Hematopoietic multipotent progenitor cell treated with erythropoietin and hydrocortisone succinate and interleukin-3 and kit ligand, for 4 days (in vitro differentiated cells): Measurements from ENCODE around the gene SLC24A3.
A peak's percentile ranks its signal among the peaks of the same experiment; 100 is the strongest.

Experiments
- DNase-seq: peaks from one replicate; pipeline ENCODE4 v3.0.0-alpha.2; 2015

SLC24A3 gene

DNA sequence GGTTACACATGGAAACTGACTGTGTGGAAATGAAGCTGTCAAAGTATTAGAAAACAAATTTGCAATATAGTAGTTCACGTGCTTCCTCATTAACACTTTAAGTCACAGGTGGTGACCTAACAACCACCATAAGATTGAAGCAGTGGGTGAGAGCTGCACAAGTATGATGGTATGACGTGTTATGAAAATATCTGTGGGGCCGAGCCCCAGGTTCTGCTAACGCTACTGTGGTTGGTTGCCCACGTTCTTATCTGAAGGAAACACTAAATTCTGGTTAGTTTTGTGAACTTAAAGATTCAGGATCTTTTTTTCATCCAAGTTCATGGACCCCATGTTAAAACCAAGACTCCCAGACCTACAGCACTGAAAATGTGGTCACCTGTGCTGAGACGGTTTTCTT lies 302.6 kb downstream of the SLC24A3 start:
- peak; percentile 91 for DNase-seq

DNA sequence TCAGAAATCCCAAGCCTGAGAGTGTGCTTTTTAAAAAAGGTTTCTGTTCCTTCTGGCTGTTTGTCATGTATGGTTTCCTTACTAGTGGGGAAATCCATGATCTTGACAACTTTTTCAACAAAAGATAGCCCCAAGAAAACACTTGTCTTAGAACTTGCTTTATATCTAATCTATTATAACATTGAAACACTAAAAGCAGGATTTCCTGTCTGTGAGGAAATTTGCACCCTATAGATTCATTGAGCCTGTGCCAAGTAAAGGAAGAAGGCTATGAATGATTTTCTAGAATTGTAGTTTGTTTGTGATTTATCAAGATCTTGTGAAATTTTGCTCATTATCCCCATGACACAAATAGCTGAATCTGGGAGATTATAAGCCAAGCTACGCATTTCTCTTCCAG lies 307.0 kb downstream of the SLC24A3 start:
- DNase-seq, result peak; percentile 28

DNA sequence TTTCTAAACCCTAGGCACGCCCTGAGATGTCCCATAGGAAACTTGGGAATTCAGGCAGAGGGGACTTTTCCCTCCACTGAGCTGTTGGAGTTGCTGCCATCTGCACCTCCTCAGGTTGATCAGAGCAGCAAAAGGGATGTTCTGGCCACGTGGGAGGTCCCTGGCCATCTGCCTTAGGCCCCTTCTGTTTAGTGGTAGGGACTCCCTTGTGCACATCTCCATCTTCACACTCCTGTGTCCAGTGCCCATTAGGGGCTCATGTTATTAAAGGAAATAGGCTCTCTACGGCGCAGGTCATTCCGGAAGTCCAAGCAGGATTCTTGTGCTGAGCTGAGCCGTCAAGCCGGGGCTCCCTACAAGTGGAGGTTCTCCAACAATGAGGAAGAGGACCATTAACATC lies 307.8 kb downstream of the SLC24A3 start:
- no peak for DNase-seq

DNA sequence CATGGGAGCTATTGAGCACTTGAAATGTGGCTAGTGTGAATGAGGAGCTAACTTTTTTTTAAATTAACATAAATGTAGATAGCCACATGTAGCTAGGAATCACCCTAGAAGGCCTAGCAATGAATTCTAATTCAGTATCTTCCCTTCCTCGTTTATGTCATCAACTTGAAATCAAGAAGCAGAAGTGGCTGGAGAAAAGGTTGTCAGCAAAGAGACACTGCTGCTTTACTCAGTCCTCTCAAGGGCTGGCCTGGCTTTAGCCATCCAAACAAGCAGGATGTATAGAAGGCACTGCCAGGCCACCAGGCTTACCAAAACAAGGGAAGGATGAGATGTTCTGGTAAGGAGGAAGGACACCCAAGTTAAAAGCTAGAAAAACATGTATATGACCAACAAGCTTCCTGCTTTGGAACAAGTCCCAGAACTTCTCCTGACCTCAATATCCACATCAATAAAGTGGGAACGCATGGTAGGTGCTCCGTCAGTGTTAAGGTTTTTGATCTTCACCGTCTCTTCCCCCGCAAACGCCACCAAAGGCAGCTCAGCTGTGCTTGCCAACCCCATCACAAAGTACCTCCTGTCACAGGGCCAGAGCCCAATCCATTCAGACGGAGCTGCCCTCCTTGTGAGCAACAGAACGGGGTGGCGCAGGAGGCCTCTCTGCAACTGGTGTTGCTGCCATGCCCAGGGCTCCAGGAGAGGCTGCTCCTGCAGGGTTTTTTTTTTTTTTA lies 309.8 kb downstream of the SLC24A3 start:
- DNase-seq, result peak; percentile 16

DNA sequence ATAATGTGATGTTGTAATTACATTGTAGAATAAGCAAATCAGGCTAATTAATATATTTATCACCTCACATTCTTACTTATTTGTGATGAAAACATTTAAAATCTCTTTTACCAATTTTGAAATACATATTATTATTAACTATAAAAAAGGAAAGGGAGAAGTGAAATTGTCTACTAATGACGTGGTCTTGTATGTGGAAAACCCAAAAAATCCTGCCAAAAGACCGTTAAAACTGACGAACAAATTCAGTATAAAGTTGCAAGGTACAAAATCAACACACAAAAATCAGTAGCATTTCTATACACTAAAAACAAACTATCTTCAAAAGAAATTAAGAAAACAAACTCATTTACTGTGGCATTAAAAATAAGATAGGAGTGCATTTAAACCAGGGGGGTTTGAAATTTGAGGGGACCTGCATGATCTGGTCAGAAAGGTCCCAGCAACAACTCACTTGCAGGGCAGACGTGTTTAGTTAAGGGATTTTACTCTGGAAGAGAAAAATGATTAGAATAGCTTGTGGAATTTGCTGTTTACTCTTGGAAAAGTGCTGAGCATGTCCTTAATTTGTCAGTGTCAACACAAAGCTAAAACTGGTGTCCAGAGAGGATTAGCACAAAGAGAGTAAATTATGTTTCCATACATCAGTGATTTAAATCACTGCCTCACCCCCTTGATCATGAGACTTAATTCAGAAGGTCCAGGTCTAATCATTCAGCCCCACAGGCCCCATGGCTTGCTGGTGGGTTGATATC lies 310.6 kb downstream of the SLC24A3 start:
- no peak for DNase-seq

DNA sequence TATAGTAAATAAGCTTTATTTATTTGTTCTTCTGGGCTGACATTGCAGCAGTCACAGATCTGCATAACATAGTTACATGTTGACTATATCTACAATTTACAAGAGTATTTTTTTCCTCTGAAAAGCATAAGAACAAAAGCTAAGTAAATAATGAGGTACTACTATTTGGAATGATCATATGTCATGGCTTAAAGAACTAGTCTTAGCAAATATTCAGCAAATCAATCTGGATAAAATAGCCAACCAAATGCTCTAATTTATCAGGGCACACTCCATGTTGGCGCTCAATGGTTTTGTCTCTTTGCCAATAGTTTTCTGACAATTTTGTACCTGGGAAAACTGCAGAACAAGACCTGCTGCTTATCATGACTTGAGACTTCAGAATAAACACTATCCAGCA lies 312.2 kb downstream of the SLC24A3 start:
- DNase-seq, result no peak

DNA sequence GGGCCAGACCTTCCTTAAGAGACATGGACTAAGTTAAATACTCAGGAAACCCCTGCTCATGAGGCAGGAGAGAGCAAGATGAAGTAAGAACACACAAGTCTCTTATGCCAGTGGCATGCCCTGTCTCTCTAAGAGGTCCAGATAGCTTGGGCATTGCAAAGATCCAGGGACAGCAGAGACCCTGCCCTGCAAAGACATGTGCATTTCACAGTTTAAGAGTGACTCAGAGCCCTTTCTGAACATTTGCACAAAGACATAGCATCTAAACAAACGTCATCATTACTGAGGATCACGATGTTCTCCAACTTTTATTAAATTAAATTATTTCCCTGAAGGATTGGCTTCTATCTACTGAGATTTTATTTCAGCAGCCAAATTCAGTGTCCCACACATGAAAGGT lies 315.1 kb downstream of the SLC24A3 start:
- no peak for DNase-seq

DNA sequence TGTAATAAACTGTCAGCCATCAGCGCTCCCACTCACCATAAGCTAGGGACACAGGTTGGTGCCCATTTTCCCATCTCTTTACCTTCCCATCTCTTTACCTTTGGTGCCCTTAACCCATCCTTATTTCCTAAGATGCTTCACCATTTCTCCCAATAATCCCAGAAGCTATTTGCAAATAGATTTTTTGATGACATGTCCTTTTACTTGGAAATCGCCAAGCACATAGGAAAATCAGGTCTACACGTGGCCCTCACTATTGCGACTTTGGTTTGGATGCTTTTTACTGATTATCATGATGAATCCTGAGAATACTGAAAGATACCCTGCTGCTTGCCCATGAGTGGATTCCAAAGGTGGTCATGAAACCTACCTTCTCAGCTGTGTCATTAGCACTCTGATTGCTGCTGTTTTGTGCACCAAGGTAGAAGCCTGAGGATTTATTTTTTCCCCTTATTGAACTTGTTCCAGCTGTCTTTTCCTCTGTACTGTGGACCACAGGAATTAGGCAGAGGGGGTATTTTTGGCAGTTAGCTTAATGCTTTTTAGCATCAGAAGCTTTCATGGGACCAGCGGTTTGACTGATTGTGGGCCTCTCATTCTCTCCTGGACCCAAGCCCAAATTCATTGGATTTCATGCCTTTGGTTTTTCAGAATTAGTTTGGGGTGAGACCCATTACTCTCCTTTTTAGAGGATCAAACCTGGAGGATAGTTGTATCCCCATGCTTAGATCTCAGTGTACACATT lies 316.0 kb downstream of the SLC24A3 start:
- DNase-seq, result no peak

DNA sequence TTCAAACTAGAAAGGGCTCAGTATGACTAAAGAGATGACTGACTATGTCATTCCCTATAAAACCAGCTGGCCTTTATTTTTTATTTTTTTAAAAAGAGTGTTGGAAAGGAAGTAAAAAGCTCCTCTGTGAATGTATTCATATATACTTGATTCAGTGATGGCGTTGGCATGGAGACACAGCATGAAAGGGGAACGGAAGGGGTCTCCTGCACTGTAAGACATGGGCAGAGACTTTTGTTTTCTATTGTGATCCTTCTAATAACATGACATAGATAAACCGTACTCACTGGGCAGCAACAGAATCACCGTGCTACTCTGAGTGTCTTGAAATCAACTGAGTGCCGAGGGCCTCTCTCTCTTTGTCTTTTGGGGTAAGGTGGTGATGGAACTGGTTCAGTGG lies 317.6 kb downstream of the SLC24A3 start:
- no peak for DNase-seq

DNA sequence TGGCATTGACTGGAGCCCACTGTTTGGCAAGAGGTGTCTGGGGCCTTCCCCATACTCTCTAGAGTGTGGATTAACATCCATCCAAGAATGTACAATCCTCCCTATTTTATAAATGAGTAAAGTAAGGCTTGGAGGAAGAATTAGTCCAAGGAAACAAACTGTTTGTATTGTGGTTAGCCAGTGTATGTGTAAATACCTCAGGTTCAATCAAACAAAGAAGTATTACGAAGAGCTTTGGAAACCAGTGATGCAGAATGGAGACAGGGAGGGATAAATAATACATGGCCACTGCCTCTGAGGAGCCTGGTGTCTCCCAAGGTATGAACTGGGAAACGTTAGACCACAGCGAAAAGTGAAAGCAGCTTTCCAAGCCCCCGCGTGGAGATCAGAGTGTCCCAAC lies 319.0 kb downstream of the SLC24A3 start:
- no peak for DNase-seq

DNA sequence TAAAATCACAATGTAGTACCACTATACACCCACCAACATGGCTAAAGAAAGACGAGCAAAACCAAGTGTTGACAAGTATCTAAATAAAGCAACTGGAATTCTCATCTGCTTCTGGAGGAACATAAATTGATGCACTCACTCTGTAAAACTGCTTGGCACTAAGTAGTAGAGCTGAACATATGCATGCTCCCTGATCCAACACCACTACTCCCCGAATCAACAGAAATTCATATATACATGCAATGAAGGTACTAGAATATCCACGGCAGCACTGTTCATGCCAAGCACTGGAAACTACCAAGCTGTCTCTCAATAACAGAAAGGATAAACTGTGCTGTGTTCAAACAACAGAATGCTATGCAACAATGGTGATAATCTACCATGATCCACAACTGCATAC lies 326.1 kb downstream of the SLC24A3 start:
- DNase-seq, result no peak

DNA sequence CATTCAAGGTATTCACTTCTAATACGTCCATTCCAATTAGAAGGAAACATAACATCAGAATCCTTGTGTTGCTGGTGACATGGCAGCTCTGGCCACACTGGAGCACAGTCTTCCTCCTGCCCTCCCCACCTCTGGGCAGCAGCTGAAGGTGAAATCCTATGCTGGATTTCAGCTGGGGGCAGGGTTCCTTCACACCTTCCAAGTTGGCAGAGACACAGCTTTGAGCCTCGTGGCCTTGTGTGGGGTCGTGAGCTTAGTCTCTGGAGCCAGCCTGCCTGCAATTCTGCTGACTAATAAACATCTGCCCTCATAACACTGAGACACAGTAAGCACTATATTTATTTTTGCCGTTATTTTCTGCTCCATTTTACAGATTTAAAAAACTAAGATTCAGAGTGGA lies 326.7 kb downstream of the SLC24A3 start:
- no peak for DNase-seq

DNA sequence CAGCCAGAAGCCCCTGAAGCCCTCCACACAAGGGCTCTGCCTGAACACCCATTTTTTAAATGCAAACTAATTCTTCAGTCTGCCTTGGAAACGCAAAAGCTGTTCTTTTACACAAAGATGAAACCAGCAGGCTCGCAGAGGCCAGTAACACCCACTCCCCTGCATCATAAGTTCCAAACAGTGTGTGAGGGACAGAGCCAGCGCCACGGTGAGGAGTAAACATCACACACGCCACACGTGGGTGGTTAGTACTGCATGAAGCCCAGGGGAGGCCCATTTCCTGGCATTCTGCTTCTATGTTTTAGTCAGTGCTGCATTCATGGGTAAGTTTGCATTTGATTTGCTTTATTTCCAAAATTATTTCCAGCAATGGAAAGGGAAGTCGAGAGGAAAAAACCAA lies 327.9 kb downstream of the SLC24A3 start:
- no peak for DNase-seq

DNA sequence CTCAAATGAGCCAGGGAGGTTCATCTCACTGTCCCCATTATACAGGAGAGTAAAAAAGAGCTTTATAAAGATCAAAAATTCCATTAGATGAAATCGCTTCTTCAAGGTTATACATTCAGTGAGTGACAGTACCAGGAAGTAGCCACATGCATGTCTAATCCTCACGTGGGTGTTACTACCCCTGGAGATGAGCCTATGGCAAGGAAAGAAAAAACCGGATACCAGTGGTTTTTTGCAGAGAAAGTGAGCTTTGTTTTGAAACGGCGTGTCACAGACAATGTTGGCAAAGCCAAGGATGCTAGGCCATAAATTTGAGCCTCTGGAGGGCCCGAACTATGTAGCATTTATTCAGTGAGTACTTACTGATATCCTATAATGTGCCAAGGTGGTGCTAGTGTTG lies 330.7 kb downstream of the SLC24A3 start:
- DNase-seq, result no peak

DNA sequence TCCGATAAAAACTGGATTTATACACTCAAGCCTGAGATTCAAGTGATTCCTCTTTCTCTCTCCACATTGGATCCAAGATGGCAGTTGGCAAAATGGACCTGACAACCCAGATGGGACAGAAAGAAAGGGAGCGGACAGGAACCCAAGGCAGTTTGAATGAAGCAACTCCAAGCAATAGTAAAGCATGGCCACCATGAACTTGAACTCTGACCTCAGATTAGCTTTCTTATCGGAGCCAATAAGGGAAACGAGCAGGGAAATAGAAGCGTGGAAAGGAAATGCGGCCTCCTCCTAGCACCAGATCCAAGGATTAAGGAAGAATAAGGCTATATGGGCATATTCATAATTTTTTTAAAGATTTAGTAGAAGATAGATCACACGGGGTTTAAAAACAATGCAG lies 332.2 kb downstream of the SLC24A3 start:
- DNase-seq, result no peak

DNA sequence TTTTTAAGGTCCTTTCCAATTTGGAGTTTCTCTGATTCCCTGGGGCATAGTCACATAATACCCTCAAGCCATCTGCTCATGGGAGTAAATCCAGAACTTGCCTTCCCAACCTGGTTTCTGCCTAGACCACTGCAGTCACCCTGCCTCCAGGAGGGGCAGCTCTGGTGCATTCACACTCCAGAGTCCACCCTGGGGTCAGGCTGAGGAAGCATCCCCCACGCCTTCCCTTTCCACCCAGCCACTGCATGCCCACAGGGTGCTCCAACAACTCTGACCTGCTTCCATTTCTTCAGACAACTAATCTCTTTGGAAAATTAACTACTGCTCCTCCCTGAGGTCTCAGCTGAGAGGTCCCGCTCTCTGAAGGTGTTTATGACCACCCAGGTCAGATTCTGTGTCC lies 334.2 kb downstream of the SLC24A3 start:
- no peak for DNase-seq

DNA sequence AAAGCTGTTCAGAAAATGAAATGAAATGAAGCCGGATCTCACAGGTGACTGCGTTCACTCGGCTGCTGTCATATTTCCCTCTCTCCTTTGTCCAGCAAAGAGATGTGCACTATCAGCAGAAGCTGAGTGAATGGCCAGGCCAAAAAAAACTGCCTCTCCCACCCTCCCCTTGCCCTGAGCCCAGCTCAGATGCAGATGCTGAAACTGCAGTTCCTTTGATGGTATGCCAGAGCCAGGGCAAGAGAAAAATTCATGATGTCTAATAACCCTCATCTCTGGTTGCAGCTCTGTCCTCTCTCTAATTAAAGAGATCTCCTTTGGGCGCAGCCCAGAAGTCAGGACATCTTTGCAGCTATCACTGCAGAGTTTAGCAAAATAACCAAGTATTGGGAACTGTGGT lies 335.1 kb downstream of the SLC24A3 start:
- no peak for DNase-seq

DNA sequence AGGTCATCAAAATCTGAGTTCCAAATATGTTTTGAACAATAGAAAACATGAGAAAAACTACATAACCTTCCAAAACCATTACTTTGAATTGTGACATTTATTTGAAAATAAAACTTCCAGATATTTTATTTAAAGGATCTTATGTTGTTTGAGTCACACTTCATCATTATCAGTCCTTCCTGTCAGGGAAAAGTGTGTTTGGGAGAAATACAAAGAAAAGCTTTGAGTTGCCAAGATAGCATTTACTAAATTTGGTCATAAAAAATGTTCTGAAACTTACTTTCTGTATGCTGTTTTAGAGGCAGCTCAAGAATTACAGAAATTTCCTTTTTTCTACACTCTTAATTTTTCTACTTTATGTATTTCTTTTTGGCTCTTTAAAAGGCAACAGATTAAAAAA lies 337.5 kb downstream of the SLC24A3 start:
- DNase-seq, result no peak

DNA sequence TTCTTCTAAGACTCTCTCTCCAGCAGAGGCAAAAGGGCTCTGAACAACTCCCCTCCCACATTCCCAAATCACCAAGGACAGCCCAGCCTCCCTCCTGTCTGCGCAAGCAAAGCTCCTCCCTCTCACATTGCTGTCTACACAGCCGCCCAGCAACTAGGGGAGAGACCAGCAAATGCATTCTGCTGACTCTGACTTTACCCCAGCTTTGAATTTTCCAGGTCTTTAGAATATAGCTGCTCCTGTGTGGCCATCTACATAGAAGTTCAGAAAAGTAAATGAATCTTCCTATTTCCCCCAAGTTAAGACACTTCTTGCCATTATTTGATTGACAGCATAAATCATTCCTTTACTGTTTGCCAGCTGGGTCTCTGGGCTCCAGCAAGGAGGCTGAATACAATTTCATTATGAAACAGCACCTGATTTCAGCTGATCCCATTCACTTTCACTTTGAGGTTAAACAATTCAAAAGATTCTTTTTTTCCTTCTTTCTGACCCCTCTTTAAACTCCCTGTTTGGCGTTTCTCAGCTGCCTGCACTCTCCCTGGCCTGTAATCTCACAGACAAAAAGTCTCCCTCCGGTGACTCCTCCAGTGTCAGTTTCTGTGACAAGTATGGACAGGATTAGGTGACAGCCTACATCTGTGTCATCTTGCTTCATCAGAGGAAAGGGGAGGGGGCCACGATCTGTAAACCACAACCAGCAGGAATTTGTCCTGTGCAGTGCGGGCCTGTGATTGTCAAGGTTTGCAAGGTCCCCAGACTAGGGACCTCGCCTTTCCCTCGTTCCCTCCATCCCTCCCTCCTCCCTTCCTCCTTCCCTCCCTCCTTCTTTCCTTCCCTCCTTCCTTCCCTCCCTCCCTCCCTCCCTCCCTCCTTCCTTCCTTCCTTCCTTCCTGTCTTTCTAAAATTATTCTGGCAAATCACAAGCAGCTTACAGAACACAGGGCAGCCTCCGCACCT lies 340.1 kb downstream of the SLC24A3 start:
- DNase-seq, result no peak

DNA sequence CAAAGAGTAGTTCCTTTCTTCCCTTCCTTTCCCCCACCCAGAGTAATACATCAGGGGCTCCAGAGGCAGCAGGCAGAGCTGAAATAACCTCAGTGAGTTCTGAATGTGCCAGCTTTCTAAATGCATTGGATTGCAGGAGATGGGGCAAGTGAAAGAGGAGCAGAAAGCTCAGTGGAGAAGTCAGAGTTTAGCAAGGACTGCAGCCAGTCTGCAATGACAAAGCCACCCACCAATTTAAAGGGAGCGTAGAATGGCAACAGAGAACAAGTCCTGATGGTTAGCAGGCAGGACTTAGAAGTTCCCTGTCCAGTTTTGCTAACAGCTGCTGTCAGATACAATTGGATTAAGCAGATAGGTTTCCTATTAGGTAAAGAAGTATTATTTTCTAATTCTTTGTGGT lies 342.2 kb downstream of the SLC24A3 start:
- DNase-seq, result no peak

DNA sequence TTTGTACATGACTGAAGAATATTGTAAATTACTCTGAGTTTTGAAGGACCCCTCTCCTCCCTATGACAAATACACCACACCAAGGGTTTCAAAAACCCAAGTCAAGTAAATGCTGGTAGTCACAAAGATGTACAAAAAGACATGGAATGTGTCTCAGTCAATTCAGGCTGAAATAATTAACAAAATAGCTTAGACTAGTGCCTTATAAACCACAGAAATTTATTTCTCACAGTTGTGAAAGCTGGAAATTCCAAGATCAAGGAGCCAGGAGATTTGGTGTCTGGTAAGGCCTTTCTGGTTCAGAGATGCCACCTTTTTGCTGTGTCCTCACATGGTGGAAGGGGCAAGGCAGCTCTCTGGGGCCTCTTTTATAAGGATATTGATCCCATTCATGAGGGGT lies 343.3 kb downstream of the SLC24A3 start:
- no peak for DNase-seq

DNA sequence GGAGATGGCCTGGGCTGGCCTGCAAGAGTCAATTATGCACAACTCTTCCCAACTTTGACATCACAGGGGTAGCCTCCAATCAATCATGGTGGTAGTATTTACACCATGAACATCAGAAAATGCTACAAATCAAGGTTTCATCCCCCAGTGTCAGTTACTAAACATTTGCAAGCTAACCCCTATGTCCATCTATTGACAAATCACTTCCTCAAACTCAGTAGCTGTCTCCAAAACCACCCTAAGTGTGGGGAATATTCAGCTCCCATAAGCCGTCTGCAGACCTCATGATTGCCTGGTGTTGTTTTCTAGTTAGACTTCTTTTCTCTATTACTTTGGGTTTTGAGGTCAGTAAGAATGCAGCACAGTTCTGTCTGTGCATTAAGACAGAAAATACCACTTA lies 344.8 kb downstream of the SLC24A3 start:
- DNase-seq, result no peak
